HG03432 (cell line): ENCODE measurements around the gene EPC2.

Source experiments
- ATAC-seq: cut with Tn5 transposase; IDR thresholded peaks from one replicate; pipeline ENCODE4 v1.9.1; 2021; ENCODE audit warnings: mild to moderate bottlenecking, moderate library complexity; ENCODE audit not compliant: unreplicated experiment

The EPC2 gene

DNA sequence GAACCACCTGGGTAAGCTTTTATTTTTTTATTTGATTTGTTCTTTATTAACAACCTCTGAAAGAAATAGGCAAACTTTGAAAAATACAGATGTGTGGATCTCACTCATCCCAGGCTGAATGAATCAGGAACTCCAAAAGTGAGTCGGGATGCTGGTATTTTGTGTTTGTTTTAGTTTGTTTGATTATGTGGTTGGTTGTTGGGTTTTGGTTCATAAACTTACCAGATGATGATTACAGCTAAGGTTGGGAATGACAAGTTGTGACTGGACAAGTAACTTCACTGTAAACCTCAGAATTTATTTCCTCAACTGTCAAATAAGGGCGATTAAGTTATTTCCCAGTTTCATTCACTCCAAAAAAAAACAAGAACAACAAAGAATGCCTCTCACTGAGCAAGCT lies 150.0 kb downstream of the EPC2 start:
- no peak for ATAC-seq

DNA sequence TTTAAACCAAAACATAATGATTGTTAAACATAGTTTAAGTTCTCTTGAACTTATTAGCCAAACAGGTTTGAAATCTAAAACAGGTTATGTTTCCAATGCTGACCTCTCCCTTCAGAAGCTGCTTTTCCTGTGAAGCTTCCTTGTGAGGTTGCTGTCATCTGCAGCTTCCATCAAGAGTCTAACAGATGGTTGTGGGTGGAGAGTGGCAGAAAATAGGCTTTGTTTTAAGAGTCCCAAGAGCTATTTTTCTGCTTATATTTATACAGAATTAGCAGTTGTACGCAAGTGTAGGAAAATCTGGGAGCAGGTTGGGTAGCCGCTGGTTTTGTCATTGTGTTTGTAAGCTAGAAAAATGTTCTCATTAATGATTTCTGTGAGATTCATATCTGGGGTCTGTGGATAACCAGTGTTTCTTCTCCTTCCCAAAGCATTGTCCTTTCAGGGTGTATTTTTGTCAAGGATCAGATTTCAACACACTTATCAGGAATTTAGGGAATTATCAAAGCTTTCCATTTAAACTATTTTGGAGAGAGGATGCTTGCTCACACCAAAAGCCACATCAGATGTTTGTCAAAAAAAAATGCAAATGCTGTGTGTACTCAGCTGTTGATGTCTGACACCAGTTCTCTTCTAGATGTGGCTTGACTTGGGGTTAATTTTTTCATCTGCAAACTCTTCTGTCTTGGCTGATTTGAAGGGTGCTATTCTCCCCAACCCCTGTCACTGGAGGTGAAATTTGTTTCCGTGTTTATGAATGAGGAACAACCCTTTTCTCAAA lies 152.4 kb downstream of the EPC2 start:
- no peak for ATAC-seq

DNA sequence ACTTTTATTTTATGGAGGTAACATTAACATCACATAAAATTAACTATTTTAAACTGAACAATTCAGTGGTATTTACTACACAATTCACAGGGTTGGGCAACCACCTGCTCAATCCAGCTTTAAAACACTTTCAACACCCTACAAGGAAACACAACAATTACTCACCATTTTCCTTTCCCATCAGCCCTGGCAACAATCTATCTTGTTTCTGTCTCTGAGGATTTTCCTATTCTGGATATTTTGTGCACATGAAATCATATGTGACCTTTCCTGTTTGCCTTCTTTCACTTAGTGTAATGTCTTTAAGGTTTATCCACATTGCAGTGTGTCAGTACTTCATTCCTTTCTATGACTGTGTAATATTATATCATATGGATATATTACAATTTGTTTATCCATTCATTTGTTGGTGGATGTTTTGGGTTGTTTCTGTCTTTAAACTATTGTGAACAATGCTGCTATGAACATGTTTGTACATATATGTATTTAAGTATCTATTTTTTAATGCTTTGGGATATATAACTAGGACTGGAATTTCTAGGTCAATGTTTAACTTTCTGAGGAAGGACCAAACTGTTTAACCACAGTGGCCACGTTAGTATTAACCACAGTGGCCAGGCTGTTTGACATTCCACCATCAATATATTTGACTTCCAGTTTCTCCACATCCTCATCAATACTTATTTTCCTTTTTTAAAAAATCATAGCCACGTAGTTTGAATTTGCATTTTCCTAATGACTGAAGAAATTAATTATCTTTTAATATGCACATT lies 158.1 kb downstream of the EPC2 start:
- no peak for ATAC-seq

DNA sequence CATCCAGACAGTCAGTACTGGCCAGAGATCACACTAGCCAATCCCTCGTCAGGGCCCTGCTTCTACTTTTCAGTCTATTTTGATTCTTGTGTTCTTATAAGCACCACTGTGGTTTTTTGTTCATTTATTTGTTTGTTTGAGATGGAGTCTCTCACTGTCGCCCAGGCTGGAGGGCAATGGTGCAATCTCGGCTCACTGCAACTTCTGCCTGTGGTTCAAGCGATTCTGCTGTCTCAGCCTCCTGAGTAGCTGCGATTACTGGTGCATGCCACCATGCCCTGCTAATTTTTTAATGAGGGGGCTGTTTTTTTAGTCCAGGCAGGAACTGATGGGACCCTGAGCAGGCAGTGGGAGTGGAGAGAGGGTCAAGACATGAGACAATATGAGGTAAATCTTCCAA lies 165.5 kb downstream of the EPC2 start:
- ATAC-seq = no peak

DNA sequence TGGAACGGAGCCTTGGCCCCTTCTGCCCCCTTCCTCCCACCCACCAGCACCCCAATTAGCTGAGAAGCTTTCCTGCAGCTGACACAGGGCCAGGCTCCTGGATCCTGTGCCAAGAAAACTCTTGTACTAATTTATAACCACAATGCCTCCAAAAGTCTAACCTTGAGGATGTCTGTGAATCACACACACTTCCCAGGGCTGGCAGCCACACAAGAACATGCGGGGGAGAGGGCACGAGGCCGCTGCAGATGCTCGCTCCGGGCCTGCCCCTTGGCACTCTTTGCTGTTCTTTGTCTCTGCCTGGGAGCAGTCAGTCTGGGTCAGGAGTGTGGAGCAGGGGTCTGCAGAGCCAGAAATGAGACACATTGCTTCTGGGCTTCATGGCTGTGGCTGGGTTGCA lies 167.8 kb downstream of the EPC2 start:
- no peak for ATAC-seq

DNA sequence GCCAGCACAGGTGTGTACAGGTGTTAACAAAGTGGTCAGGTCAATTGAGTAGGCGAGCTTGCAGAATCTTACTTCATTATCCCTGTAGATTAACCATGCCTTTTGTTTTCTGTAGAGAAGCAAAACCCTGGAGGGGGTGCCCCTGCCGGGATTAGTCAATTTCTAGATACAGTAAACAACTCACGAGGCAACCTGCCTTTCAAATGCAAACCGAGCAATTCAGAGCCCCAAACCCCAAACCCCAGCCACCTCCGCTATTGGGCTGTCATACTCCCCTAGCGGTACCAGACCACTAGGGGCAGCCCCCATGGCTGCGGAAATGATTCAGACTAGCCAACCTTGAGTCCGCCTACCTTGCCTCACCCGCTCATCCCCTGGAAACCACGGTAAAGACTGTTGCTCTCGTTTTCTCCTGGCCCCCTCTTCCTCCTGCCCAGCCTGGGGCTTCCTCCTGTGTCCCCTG lies 169.1 kb downstream of the EPC2 start:
- peak; percentile 99 for ATAC-seq

DNA sequence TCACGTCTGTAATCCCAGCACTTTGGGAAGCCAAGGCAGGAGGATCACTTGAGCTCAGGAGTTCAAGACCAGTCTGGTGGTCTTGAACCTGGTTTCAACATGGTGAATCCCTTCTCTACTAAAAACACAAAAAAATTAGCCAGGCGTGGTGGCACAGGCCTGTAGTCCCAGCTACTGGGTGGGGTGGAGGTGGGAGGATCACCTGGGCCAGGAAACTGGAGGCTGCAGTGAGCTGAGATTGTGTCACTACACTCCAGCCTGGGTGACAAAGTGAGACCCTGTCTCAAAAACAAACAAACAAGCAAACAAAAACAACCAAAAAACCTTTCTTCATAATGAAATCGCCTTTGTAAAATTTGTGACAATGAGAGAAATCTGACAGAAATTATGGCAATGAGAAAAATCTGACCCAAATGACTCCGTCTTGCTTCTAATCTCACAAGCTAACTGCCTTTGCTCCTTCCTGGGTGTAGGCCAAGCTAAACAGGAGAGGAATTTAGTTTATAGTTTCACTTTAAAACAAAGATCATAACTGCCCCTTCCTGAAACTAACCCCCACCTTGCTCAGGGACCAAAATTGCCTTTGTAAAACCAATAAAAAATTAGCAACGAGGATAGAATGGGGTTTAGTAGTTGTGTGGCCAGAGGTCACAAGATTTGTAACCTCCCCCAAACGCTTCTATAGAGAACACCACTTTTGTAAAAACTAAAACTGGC lies 169.8 kb downstream of the EPC2 start:
- peak; percentile 7 for ATAC-seq

DNA sequence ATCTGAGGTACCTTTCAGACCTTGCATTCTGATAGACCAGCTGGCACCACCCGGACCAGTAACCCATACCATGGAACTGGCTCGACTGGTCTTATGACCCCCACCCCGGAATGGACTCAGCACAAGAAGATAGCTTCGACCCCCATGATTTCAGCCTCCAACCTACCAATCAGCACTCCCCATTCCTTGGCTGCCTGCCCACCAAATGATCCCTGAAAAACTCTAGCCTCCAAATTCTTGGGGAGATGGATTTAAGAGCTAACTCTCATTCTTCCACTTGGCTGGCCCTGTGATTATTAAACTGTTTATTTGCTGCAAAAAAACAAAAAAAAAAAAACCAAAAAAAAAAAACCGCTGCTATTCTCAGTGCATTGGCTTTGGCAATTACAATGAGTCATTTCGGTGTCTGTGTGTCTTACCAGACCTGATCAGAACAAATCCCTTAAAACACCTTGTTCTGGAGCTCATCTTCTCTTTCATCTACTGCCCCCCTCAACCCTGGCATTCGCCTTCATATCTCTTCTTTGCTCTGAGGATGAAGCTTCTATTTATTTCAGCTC lies 170.4 kb downstream of the EPC2 start:
- no peak for ATAC-seq

DNA sequence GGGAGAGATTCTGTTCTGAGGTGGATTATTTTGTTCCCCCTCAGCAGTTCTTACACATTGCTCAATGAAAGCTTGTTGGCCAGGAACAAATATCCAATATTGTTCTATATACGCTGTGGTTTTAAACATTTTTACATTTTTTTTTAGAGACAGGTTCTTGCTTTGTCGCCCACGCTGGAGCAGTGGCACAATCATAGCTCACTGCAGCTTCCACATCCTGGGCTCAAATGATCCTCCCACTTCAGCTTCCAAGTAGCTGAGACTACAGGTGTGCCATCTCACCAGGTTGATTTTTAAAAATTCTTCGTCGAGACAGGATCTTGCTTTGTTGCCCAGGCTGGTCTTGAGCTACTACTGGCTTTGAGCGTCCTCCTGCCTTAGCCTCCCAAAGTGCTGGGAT lies 171.6 kb downstream of the EPC2 start:
- no peak for ATAC-seq

DNA sequence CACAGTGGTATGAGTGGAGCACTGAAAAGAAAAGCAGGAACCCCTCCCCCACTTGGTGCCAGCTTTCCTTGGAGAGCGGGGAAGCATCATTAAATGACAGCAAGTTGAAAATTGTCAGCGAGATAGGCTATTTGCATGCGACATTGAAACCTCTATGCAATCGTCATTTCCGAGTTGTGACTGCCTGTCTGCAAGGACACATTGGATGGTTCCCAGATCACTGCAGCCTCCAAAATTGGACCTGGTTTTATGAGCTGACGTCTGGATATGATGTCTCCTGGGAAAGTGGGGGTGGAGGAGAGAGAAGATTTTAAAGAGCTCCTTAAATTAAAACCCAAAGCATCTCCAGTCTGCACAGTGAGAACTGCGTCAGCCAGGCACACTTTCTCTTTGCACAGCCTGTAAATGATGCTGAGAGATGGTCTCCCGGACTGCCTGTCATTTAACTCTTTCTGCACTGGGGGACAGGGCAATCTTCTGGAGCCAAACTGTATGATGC lies 172.7 kb downstream of the EPC2 start:
- no peak for ATAC-seq

DNA sequence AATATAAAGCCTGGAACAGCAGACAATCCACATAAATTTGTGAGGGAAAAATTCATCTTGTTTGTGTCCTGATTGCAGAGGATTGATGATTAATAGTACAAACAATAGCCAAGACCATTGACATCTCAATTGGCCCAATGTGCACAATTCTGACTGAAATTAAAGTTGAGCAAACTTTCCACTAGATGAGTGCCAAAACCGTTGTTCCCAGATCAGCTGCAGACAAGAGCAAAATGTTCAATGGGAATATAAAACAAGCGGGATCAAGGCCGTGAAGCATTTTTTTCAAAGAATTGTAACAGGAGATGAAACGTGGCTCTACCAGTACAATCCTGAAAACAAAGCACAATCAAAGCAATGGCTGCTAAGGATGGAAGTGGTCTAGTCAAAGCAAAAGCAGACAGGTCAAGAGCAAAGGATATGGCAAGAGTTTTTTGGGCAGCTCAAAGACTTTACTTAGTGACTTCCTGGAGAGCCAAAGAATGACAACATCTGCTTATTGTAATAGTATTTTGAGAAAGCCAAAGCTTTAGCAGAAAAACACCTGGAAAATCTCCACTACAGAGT lies 174.6 kb downstream of the EPC2 start:
- no peak for ATAC-seq

DNA sequence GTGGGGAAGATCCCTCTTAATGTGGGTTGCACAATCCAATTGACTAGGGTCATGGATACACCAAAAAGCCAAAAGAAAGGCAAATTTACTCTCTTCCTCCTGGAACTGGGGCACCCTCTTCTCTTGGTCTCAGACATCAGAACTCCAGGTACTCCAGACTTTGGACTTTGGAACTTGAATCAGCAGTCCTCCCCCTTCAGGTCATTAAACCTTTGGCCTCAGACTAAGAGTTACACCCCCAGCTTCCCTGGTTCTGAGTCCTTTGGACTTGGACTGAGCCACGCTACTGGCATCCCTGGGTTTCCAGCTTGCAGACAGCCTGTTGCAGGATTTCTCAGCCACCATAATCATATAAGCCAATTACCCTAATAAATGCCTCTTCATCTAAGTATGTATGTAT lies 179.6 kb downstream of the EPC2 start:
- ATAC-seq = no peak

DNA sequence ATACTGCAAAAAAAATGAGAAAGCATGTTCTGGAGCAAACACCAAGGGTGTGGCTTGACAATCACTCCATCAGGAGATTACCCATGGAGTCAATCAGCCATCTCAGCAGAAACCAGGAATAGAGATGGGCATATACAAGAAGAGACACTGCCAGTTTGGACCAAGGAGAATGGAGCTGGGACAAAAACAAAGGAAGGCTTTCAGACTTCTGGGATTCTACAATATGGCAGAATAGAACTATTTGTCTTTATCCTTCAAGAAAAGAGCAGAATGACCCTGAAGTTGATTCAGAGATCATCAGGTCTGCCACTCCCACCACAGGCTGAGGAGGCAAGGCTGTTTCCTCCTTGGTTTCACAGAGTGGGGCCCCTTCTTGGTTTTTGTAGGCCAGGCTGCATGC lies 182.2 kb downstream of the EPC2 start:
- no peak for ATAC-seq

DNA sequence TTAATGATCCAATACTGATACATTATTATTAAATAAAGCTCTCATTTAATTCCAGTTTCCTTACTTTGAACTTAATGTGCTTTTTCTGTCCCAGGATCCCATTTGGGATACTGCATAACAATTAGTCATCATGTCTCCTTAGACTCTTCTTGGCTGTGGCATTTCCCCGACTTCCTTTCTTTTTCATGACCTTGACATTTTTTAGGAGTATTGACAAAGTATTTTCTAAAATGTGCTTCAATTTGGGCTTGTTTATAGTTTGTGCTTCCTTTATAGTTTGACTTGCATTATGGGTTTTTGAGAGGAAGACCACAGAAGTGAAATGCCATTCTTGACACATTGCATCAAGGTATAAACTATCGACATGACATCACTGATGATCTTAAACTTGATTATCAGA lies 184.4 kb downstream of the EPC2 start:
- ATAC-seq = no peak

DNA sequence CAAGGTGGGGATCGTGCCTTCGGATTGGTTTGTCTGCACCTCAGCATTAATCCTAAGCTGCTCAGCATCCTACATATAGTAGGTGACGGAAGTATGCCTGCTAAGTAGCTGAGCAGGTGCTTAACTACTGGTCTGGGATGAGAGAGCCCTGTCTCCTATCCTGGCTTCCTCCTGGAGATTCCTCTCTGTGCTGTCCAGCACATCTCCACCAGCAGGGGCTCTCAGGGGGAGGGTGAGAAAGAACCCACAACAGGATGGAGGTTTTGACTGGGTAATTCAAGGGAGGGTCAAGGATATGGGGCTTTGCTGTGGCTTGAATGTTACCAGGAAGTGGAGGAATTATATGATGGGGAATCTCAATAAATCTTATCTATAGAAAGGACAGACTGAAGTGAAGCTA lies 185.1 kb downstream of the EPC2 start:
- ATAC-seq = no peak

DNA sequence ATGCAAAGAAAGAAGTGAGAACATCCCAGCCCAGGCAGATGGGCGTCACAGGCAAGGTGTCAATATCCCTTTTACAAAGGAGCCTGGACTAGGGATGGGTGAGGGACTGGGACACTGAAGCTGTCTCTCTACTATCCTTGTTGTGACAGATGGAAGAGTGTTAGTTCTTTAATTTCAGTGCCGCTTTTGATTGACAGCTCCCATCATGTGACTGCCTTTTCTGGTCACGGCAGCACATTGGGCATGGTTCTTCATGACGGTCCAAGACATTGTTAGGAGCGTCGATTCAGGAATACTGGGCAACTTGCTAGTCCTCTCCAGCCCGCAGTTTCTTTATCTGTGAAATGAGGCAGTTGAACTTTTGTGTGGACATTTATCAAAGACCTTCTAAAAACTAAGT lies 188.1 kb downstream of the EPC2 start:
- no peak for ATAC-seq
